HCT116 (cell line): ENCODE data around the gene AZIN2. TPM values are rescaled to one million over a fixed set of nuclear protein-coding genes. Genes with fewer than 3 reads are reported as not detected.
"Not testable (repeated sequence)": the region's sequence is repeated elsewhere in the genome, so short reads cannot be mapped to it uniquely, and the experiment has no call there.

Source experiments
- ATAC-seq: fragments of 200-7000 bp; cut with Tn5 transposase; 2 replicates; pipeline ENCODE4 v1.9.1; 2020; ENCODE audit warnings: mild to moderate bottlenecking, moderate library complexity
- BruUV-seq: library from RNA; stranded (reverse); fragments of 400-500 nt; replicated peaks from 2 replicates; lab custom pipeline; 2021; lab: Mats Ljungman, UMichigan
- CTCF ChIA-PET: fragments of 300-600 bp; sonication (Branson Sonifier 250); formaldehyde crosslinking; loops from one replicate; lab custom pipeline; 2021; ENCODE audit warnings: antibody characterized with exemption; lab: Charles Lee
- POLR2A ChIA-PET: fragments of 300-600, 350-600 bp; sonication (Branson Sonifier 250); formaldehyde crosslinking; loops from one replicate; lab custom pipeline; 2021; ENCODE audit warnings: antibody characterized with exemption; lab: Charles Lee
- RAD21 ChIA-PET, 2 experiments: fragments of 300-600 bp; sonication (Branson Sonifier 250); formaldehyde crosslinking; loops; one replicate each; lab custom pipeline; 2023; ENCODE audit warnings: low total read pairs in 2 of 2; ENCODE audit not compliant: uncharacterized antibody in 2 of 2, unreplicated experiment in 2 of 2, low non-redundant PET in 1 of 2; lab: Charles Lee
- DNase-seq: peaks from one replicate; pipeline ENCODE4 v3.0.0-alpha.2; 2010; ENCODE audit warnings: low read depth, low spot score
- H2AFZ ChIP-seq: fragments of 200-600 bp; shearing (Covaris generic), sonication (generic); 2 replicates; pipeline ENCODE4 v1.6.1; 2017; ENCODE audit warnings: low read depth, mixed run types, mixed read lengths, antibody characterized with exemption, low read length; ENCODE audit not compliant: poor library complexity, severe bottlenecking
- H3K27ac ChIP-seq: 2 replicates; pipeline ENCODE4 v1.5.1; 2012; ENCODE audit warnings: low read depth, low read length
- H3K27me3 ChIP-seq: fragments of 200-600 bp; sonication (generic); 2 replicates; pipeline ENCODE4 v1.6.1; 2016; ENCODE audit warnings: mixed run types, low read length, mixed read lengths; ENCODE audit not compliant: insufficient read depth
- H3K36me3 ChIP-seq, 2 experiments: fragments of 200-500 bp in 1 of 2; fragments of 200-600 bp in 1 of 2; sonication (Bioruptor generic) in 1 of 2; sonication (generic) in 1 of 2; 2 replicates each; pipeline versions ENCODE4 v1.5.1 to v1.6.1; 2014 to 2016; ENCODE audit warnings: low read length in 2 of 2, inconsistent platforms in 1 of 2, mixed read lengths in 1 of 2, mixed run types in 1 of 2; ENCODE audit not compliant: insufficient read depth in 2 of 2, control insufficient read depth in 1 of 2
- H3K4me1 ChIP-seq, 2 experiments: fragments of 200-600 bp in 1 of 2; sonication (generic) in 1 of 2; 2 replicates each; pipeline versions ENCODE4 v1.5.1 to v1.6.1; 2012 to 2017; ENCODE audit warnings: low read length in 2 of 2, inconsistent platforms in 1 of 2, mild to moderate bottlenecking in 1 of 2, mixed read lengths in 1 of 2, mixed run types in 1 of 2, moderate library complexity in 1 of 2; ENCODE audit not compliant: insufficient read depth in 2 of 2, control insufficient read depth in 1 of 2
- H3K4me2 ChIP-seq: fragments of 200-600 bp; sonication (generic); 2 replicates; pipeline ENCODE4 v1.6.1; 2017; ENCODE audit warnings: mixed run types, low read length, mixed read lengths
- H3K4me3 ChIP-seq, 2 experiments: fragments of 200-600 bp in 1 of 2; sonication (generic) in 1 of 2; replicated peaks in 1 of 2; 2 replicates each; pipeline ENCODE4 v1.5.1; 2011 to 2016; ENCODE audit warnings: low read length in 2 of 2, control low read depth in 1 of 2, low read depth in 1 of 2, mild to moderate bottlenecking in 1 of 2, mixed read lengths in 1 of 2, mixed run types in 1 of 2
- H3K79me2 ChIP-seq: fragments of 200-600 bp; sonication (generic); 2 replicates; pipeline ENCODE4 v1.6.1; 2017; ENCODE audit warnings: mild to moderate bottlenecking, mixed run types, low read length, moderate library complexity, mixed read lengths; ENCODE audit not compliant: insufficient read depth
- H3K9ac ChIP-seq: fragments of 200-600 bp; sonication (generic); 2 replicates; pipeline ENCODE4 v1.6.1; 2016; ENCODE audit warnings: low read length, mixed read lengths
- H3K9me2 ChIP-seq: fragments of 200-600 bp; sonication (generic), shearing (Covaris generic); 2 replicates; pipeline ENCODE4 v1.6.1; 2017; ENCODE audit warnings: mixed run types, mild to moderate bottlenecking, moderate library complexity; ENCODE audit not compliant: insufficient read depth
- H3K9me3 ChIP-seq, 2 experiments: fragments of 200-500 bp in 1 of 2; fragments of 200-600 bp in 1 of 2; sonication (Bioruptor generic) in 1 of 2; sonication (generic) in 1 of 2; 2 replicates each; pipeline ENCODE4 v1.6.1; 2014 to 2017; ENCODE audit warnings: low read length in 2 of 2, mixed read lengths in 2 of 2, inconsistent platforms in 1 of 2, low read depth in 1 of 2, mild to moderate bottlenecking in 1 of 2, mixed run types in 1 of 2, moderate library complexity in 1 of 2; ENCODE audit not compliant: control insufficient read depth in 1 of 2, insufficient read depth in 1 of 2
- H4K20me1 ChIP-seq: fragments of 200-600 bp; sonication (generic), shearing (Covaris generic); 2 replicates; pipeline ENCODE4 v1.6.1; 2017; ENCODE audit warnings: mixed run types, mild to moderate bottlenecking, moderate library complexity; ENCODE audit not compliant: insufficient read depth
- ATF3 ChIP-seq: IDR thresholded peaks from 2 replicates; pipeline ENCODE4 v1.6.1; 2012
- CEBPB ChIP-seq: IDR thresholded peaks from 2 replicates; pipeline ENCODE4 v1.6.1; 2012; ENCODE audit warnings: low read depth
- CTCF ChIP-seq, 3 experiments: fragments of 200-600 bp in 1 of 3; sonication (generic) in 1 of 3; IDR thresholded peaks in 2 of 3; conservative IDR thresholded peaks in 1 of 3; 2 replicates each; pipeline ENCODE4 v1.5.1; 2012 to 2017; ENCODE audit warnings: low read depth in 2 of 3, low read length in 2 of 3, antibody characterized with exemption in 1 of 3, borderline replicate concordance in 1 of 3, control low read depth in 1 of 3, mild to moderate bottlenecking in 1 of 3, mixed read lengths in 1 of 3, mixed run types in 1 of 3, moderate library complexity in 1 of 3; ENCODE audit not compliant: insufficient read depth in 1 of 3
- EGR1 ChIP-seq: IDR thresholded peaks from 2 replicates; pipeline ENCODE4 v1.6.1; 2012; ENCODE audit warnings: low read depth
- ELF1 ChIP-seq: IDR thresholded peaks from 2 replicates; pipeline ENCODE4 v1.6.1; 2012; ENCODE audit warnings: low read depth, borderline replicate concordance
- MAX ChIP-seq: IDR thresholded peaks from 2 replicates; pipeline ENCODE4 v1.6.1; 2012
- POLR2AphosphoS5 ChIP-seq: IDR thresholded peaks from 2 replicates; pipeline ENCODE4 v1.6.1; 2011; ENCODE audit warnings: mild to moderate bottlenecking, low read depth, low read length, moderate library complexity
- SP1 ChIP-seq: IDR thresholded peaks from 2 replicates; pipeline ENCODE4 v1.6.1; 2012; ENCODE audit warnings: low read depth
- YY1 ChIP-seq: IDR thresholded peaks from 2 replicates; pipeline ENCODE4 v1.6.1; 2011; ENCODE audit warnings: low read length, low read depth, moderate library complexity, mild to moderate bottlenecking; ENCODE audit not compliant: insufficient replicate concordance; ENCODE audit errors: extremely low read depth
- intact Hi-C: fragments of 100-400 bp; cut with micrococcal nuclease; formaldehyde crosslinking; loops from 2 replicates; pipeline ENCODE4 v1.10.0; 2022
- total RNA-seq: library from RNA; stranded (reverse); gene quantifications from one replicate; pipeline ENCODE4 v1.2.1, GENCODE V29; 2021; ENCODE audit not compliant: unreplicated experiment

Gene AZIN2
- total RNA-seq, 1 experiment from 2014 or later, result 7.8 TPM

GRCh38 chr1:33123266-33123665, 42.3 kb downstream of the AZIN2 start:
- no peaks in the 10 kb centered on the region for H3K9me2 ChIP-seq
- no peak overlapping the region for H3K4me2 ChIP-seq
- TF ChIP-seq ATF3 (no peak), EGR1 (no peak), CEBPB (no peak), POLR2AphosphoS5 (no peak), MAX (no peak), CTCF (IDR thresholded peaks at IDR 0.05 in 2 of 3, conservative IDR thresholded peaks at IDR 0.05 in 1 of 3; ENCODE audit: borderline replicate concordance in 1 of 3, insufficient read depth in 1 of 3, low read depth in 2 of 3, low read length in 2 of 3) (no peak), SP1 (no peak), ELF1 (no peak), YY1 (no peak)
- no peaks in the 10 kb centered on the region for H3K9me3 ChIP-seq
- no peaks in the 10 kb centered on the region for H4K20me1 ChIP-seq
- no peak overlapping the region for H3K27ac ChIP-seq
- no peaks in the 10 kb centered on the region for H3K27me3 ChIP-seq
- ATAC-seq, result no peak
- ChIA-PET RAD21 (no interaction called here), POLR2A (no interaction called here), CTCF (no interaction called here)
- DNase-seq, result no peak
- peaks cover 3 to 15% of the 10 kb centered on the region in 2 experiments; a peak in 3 of 4 replicates for H3K4me1 ChIP-seq
- peaks cover 23% of the 10 kb centered on the region for H3K79me2 ChIP-seq
- no peak overlapping the region for H3K9ac ChIP-seq
- H3K36me3 ChIP-seq, result no peaks in the 10 kb centered on the region; a peak in 1 of 4 replicates
- H2AFZ ChIP-seq, result no peak overlapping the region
- no TSS peak for BruUV-seq
- intact Hi-C loops, result loop anchor here (10.0 kb wide), 1 partner anchor 222 kb away; no protein-coding TSS in a partner anchor
- no peak overlapping the region for H3K4me3 ChIP-seq

GRCh38 chr1:33124647-33125046, 43.7 kb downstream of the AZIN2 start:
- H2AFZ ChIP-seq, H3K9ac ChIP-seq, H3K9me2 ChIP-seq, ATAC-seq, H3K36me3 ChIP-seq, POLR2A ChIA-PET, H3K27me3 ChIP-seq, H4K20me1 ChIP-seq, H3K27ac ChIP-seq, H3K4me3 ChIP-seq, CTCF ChIA-PET, DNase-seq, H3K9me3 ChIP-seq, BruUV-seq, RAD21 ChIA-PET, H3K4me2 ChIP-seq: not testable (repeated sequence)
- intact Hi-C loops, result loop anchor here (5.0 to 10.0 kb wide), 2 partner anchors 220 to 348 kb away; partner anchors contain the start of gene ZSCAN20
- peaks cover 24% of the 10 kb centered on the region for H3K79me2 ChIP-seq
- H3K4me1 ChIP-seq, result peaks cover 5 to 20% of the 10 kb centered on the region in 2 experiments; a peak in 3 of 4 replicates
